Stimulated activated CD4-positive, alpha-beta T cell treated with anti-CD3 and anti-CD28 coated beads, Interleukin-15, amount 100 ng/mL, for 24 hours (primary cell): ENCODE measurements around the gene HNF1A.
A peak's percentile ranks its signal among the peaks of the same experiment; 100 is the strongest.
"Not testable (repeated sequence)": the region's sequence is repeated elsewhere in the genome, so short reads cannot be mapped to it uniquely, and the experiment has no call there.

ENCODE experiments used
- DNase-seq: peaks from one replicate; pipeline ENCODE4 v3.0.0-alpha.2; 2020

Gene HNF1A

GRCh38 chr12:120978296-120979219, at the start of gene HNF1A:
HNF1A (plus strand) TSS chr12:120978543; CDS start chr12:120978769, 226 bp downstream.
- DNase-seq: no peak

GRCh38 chr12:120928864-120929652, 49.3 kb upstream of the HNF1A start:
- no peak for DNase-seq

GRCh38 chr12:120930032-120930431, 48.3 kb upstream of the HNF1A start:
- no peak for DNase-seq

GRCh38 chr12:120932058-120932457, 46.3 kb upstream of the HNF1A start:
- no peak for DNase-seq

GRCh38 chr12:120932956-120933526, 45.3 kb upstream of the HNF1A start:
- no peak for DNase-seq

GRCh38 chr12:120933786-120934185, 44.6 kb upstream of the HNF1A start:
- DNase-seq: no peak

- DNase-seq: no peak
These were observed 42.1 kb upstream of the HNF1A start for GRCh38 chr12:120936197-120936596.

GRCh38 chr12:120938496-120938895, 39.8 kb upstream of the HNF1A start:
- no peak for DNase-seq

GRCh38 chr12:120939523-120939922, 38.8 kb upstream of the HNF1A start:
- no peak for DNase-seq

GRCh38 chr12:120940006-120940405, 38.3 kb upstream of the HNF1A start:
- DNase-seq: no peak

- DNase-seq: no peak
These were observed 37.5 kb upstream of the HNF1A start for GRCh38 chr12:120940799-120941198.

GRCh38 chr12:120941412-120941811, 36.9 kb upstream of the HNF1A start:
- DNase-seq: no peak

- DNase-seq: no peak
These were observed 36.4 kb upstream of the HNF1A start for GRCh38 chr12:120941846-120942405.

GRCh38 chr12:120943482-120943881, 34.9 kb upstream of the HNF1A start:
- DNase-seq: no peak

- peak; percentile 82 for DNase-seq
These were observed 33.6 kb upstream of the HNF1A start for GRCh38 chr12:120944645-120945217.

- not testable (repeated sequence) for DNase-seq
These were observed 32.8 kb upstream of the HNF1A start for GRCh38 chr12:120945516-120945915.

- not testable (repeated sequence) for DNase-seq
These were observed 28.0 kb upstream of the HNF1A start for GRCh38 chr12:120950260-120950799.

GRCh38 chr12:120950807-120951206, 27.5 kb upstream of the HNF1A start:
- DNase-seq: no peak

- DNase-seq: no peak
These were observed 23.1 kb upstream of the HNF1A start for GRCh38 chr12:120955232-120955631.

GRCh38 chr12:120956579-120957300, 21.6 kb upstream of the HNF1A start:
- DNase-seq: no peak

GRCh38 chr12:120959111-120959878, 19.0 kb upstream of the HNF1A start:
- DNase-seq: no peak
